ENCODE data around the gene ARFRP1. TPM values are rescaled to one million over a fixed set of nuclear protein-coding genes. Genes with fewer than 3 reads are reported as not detected.

ARFRP1 gene
- total and polyA plus RNA-seq, 2 experiments from 2014 or later, result 16.7 to 24.6 TPM

DNA sequence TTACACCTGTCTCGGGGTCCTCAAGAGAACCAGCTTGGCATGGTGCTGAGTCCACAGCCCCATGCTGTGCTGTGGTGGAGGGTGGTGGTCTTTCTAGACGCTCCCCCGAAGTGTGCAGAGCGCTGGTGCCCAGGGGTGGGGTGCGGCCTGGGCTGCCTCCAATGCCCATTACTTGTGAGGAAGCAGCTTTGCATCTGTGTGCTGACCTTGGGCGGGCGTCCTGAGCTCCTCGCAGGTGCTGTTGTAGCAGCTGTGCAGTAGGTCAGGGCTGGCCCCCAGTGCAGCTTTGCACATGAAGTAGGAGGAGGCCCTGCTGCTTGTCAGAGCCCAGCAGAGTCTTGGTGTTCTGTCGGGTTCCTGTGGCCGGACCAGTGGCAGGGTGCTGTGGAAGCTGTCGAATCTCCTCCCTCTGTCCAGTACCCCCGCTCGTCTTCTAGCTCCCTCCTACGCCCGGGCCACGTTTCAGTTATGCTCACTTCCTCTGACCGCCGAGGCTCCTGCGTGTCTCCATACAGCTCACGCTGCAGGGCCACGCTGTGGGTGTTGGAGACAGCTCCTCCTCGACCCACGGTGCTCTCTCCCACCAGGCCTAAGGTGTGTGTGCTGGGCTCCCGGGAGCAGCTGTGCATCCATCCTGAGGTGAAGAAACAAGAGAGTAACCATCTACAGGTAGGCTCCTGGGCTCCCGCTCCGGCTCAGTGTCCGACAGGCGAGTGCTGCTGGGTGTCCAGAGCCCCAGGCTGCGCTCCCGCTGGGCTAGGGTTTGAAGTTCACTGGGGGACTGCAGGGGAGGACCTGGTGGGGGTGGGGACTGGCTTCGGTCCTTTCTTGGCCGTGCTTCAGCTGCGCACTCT lies 45.6 kb downstream of the ARFRP1 start (continued):
- TF ChIP-seq REST (IDR thresholded peaks at IDR 0.05; ENCODE audit: unreplicated experiment) (no peak), EZH2 (IDR thresholded peaks at IDR 0.05; ENCODE audit: low read depth, unreplicated experiment) (no peak), ETS1 (IDR thresholded peaks at IDR 0.05) (no peak), JUNB (IDR thresholded peaks at IDR 0.05; ENCODE audit: unreplicated experiment) (no peak)

GRCh38 chr20:63661108-63661507 lies 46.7 kb downstream of the ARFRP1 start:
- TF ChIP-seq POLR2AphosphoS5 (IDR thresholded peaks at IDR 0.05; ENCODE audit: low read depth), result no peak
- TF ChIP-seq, protein P1, sequence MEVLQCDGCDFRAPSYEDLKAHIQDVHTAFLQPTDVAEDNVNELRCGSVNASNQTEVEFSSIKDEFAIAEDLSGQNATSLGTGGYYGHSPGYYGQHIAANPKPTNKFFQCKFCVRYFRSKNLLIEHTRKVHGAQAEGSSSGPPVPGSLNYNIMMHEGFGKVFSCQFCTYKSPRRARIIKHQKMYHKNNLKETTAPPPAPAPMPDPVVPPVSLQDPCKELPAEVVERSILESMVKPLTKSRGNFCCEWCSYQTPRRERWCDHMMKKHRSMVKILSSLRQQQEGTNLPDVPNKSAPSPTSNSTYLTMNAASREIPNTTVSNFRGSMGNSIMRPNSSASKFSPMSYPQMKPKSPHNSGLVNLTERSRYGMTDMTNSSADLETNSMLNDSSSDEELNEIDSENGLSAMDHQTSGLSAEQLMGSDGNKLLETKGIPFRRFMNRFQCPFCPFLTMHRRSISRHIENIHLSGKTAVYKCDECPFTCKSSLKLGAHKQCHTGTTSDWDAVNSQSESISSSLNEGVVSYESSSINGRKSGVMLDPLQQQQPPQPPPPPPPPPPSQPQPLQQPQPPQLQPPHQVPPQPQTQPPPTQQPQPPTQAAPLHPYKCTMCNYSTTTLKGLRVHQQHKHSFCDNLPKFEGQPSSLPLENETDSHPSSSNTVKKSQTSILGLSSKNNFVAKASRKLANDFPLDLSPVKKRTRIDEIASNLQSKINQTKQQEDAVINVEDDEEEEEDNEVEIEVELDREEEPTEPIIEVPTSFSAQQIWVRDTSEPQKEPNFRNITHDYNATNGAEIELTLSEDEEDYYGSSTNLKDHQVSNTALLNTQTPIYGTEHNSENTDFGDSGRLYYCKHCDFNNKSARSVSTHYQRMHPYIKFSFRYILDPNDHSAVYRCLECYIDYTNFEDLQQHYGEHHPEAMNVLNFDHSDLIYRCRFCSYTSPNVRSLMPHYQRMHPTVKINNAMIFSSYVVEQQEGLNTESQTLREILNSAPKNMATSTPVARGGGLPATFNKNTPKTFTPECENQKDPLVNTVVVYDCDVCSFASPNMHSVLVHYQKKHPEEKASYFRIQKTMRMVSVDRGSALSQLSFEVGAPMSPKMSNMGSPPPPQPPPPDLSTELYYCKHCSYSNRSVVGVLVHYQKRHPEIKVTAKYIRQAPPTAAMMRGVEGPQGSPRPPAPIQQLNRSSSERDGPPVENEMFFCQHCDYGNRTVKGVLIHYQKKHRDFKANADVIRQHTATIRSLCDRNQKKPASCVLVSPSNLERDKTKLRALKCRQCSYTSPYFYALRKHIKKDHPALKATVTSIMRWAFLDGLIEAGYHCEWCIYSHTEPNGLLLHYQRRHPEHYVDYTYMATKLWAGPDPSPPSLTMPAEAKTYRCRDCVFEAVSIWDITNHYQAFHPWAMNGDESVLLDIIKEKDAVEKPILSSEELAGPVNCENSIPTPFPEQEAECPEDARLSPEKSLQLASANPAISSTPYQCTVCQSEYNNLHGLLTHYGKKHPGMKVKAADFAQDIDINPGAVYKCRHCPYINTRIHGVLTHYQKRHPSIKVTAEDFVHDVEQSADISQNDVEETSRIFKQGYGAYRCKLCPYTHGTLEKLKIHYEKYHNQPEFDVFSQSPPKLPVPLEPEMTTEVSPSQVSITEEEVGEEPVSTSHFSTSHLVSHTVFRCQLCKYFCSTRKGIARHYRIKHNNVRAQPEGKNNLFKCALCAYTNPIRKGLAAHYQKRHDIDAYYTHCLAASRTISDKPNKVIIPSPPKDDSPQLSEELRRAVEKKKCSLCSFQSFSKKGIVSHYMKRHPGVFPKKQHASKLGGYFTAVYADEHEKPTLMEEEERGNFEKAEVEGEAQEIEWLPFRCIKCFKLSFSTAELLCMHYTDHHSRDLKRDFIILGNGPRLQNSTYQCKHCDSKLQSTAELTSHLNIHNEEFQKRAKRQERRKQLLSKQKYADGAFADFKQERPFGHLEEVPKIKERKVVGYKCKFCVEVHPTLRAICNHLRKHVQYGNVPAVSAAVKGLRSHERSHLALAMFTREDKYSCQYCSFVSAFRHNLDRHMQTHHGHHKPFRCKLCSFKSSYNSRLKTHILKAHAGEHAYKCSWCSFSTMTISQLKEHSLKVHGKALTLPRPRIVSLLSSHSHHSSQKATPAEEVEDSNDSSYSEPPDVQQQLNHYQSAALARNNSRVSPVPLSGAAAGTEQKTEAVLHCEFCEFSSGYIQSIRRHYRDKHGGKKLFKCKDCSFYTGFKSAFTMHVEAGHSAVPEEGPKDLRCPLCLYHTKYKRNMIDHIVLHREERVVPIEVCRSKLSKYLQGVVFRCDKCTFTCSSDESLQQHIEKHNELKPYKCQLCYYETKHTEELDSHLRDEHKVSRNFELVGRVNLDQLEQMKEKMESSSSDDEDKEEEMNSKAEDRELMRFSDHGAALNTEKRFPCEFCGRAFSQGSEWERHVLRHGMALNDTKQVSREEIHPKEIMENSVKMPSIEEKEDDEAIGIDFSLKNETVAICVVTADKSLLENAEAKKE (CRISPR knock-in tag; IDR thresholded peaks at IDR 0.05), result no peak
- no peak for TF ChIP-seq EZH2phosphoT487 (IDR thresholded peaks at IDR 0.05; ENCODE audit: unreplicated experiment)
- no peak for TF ChIP-seq REST (IDR thresholded peaks at IDR 0.05; ENCODE audit: unreplicated experiment)
- H3K36me3 Mint-ChIP-seq (ENCODE audit: low read depth), result peaks cover 34% of the 10 kb centered on the region
- no peak overlapping the region for H3K4me2 ChIP-seq
- H3K27ac ChIP-seq (ENCODE audit: low read depth), result no peak overlapping the region
- no peaks in the 10 kb centered on the region for H3K36me3 ChIP-seq (ENCODE audit: insufficient read depth)
- peaks cover 7% of the 10 kb centered on the region; the same call in 1 of the 2 replicates for H3K4me1 ChIP-seq (ENCODE audit: insufficient read depth)
- H3K4me1 Mint-ChIP-seq, result peaks cover 24% of the 10 kb centered on the region
- H3K27me3 ChIP-seq (ENCODE audit: insufficient read depth), result no peaks in the 10 kb centered on the region
- peaks cover 8% of the 10 kb centered on the region for H3K79me2 ChIP-seq (replicated peaks; ENCODE audit: insufficient read depth)
- no peaks in the 10 kb centered on the region for H3K9me3 Mint-ChIP-seq
- H3K27ac Mint-ChIP-seq, result no peak overlapping the region
- peaks cover 13% of the 10 kb centered on the region for H3K27me3 Mint-ChIP-seq (ENCODE audit: insufficient read depth, low read depth, poor library complexity)
- no peak overlapping the region for H3K4me3 ChIP-seq
- H3K9me2 ChIP-seq (ENCODE audit: insufficient read depth), result no peaks in the 10 kb centered on the region
- no peak overlapping the region for H2AFZ ChIP-seq
- no peaks in the 10 kb centered on the region; the same call in 1 of the 2 replicates for H4K20me1 ChIP-seq (replicated peaks; ENCODE audit: insufficient read depth)
- no peak overlapping the region for H3K4me3 Mint-ChIP-seq
- ATAC-seq (no peak), DNase-seq (ENCODE audit: low spot score) (no peak)
- peaks cover 4% of the 10 kb centered on the region; the same call in 1 of the 2 replicates for H3F3A ChIP-seq (replicated peaks; ENCODE audit: low read depth)
